DMS53 treated with DMSO at 0.1 percent for 48 hours (cell line): ENCODE results near the gene PMPCA.
"Not testable (repeated sequence)": the region's sequence is repeated elsewhere in the genome, so short reads cannot be mapped to it uniquely, and the experiment has no call there.

Experiments
- DNase-seq: peaks from one replicate; lab custom pipeline; 2025; ENCODE audit not compliant: unreplicated experiment; lab: John Stamatoyannopoulos, UW

Gene PMPCA

DNA sequence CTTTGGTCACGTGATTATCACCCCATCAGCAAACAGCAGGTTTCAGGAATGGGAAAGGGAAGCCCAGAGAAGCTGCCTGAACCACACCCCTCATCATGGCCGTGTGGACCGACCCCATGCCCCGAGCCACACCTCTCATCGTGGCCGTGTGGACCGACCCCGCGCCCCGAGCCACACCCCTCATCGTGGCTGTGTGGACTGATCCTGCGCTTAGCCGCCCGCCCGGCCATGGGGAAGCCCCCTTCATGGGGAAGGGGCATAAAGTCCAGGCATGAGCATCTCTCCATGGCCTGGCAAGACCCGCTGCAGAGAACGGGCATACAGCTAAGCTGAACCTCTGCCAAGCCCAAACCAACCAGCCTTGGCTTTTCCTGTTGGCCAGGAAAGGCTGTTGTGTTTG lies 16.9 kb upstream of the PMPCA start:
- no peak for DNase-seq

DNA sequence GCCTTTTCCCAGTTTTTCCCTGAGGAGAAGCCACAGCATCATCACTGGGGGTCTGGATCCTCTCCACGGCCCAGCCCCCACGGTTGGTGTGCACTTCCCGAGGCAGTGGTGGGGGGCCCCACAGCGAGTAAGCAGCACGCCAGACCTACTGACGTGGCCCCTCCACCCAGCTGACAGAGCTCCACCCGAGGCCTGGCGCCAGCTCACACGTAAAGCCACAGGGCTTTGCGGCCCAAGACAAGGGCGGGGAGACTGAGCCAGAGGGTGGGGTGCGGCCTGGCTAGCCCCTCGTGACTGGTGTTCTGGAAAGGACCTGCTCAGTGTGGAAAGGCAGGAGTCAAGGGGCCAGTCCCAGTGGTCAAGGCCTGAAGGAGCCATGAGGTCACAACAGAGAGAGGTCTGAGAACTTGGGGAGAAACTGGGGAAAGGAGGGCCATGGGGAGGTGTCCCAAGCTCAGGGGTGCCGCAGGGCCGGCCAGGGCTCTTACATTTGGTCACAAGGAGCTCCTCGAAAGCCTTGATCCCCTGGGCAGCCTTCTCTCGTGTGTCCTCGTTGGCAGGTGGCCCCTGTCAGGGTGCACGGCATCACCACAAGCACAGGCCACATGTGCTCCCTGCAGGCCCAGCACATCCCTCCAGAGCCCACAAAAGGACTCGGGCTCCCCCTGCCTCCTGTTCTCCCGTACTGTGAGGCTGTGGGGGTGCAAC lies 16.0 kb upstream of the PMPCA start:
- no peak for DNase-seq

DNA sequence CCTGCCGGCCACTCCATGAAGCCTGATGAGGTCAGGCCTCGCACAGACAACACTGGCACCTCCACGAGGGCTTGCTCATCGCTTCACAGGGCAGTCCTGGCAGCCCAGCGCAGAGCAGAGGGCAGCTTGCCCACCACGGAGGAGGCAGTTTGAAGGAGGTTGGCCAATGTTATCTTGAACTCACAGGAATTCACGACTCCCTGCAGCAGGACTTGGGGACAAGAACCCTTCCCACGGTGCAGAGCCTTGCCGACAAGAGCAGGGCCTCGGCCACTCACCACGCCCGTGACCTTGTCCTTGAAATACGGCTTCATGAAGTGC lies 15.5 kb upstream of the PMPCA start:
- DNase-seq: no peak

DNA sequence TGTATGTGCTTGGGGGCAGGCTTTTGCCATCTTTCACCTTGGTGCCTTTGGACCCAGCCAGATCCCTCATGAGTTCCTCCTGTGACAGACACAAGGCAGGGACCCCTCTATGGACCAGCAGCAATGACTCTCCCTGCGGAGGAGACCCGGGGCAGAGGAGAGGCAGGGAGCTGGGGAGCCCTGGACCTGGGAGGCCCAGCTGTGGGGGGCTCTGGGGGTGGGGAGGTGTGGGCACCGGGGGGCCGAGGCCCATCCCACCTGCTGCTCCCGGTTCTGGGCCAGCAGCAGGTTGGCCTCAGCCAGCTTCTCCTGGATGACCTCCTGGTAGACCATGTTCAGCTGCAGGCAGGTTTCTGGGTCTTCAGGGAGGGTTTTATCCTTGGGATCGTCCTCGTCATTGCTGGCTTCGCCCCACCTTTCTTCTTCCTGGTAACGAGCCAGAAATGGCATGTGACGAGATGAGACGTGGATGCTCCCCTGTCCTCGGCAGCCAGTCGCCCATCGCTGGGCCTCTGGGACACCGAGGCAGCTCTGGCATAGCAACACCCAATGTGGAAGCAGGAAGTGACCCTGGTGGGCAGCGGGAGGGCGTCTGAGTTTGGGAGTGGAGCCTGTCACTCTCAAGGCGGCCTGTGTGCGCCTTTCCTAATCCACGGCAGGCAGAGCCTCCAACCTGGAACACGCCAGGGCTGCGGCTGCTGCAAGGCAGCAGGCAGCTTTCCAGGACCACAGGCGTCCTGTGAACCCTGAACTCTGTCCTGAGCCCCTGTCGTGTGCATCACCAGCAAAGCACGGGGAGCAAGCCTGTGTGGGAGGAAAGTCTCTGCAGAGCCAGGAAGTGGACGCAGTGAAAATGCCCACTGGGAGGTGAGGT lies 14.9 kb upstream of the PMPCA start:
- DNase-seq: no peak

DNA sequence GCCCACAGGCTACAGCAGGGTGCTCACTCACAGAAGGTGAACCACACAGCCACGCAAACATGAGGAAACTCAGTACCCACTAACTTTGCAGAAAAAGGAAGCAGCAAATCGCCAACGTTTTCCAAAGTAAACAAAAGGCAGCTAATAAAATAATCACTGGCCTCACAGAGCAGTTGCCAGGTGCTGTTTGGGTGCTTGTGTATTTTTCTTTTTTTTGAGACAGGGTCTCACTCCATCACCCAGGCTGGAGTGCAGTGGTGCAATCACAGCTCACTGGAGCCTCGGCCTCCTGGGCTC lies 14.3 kb upstream of the PMPCA start:
- DNase-seq: no peak

DNA sequence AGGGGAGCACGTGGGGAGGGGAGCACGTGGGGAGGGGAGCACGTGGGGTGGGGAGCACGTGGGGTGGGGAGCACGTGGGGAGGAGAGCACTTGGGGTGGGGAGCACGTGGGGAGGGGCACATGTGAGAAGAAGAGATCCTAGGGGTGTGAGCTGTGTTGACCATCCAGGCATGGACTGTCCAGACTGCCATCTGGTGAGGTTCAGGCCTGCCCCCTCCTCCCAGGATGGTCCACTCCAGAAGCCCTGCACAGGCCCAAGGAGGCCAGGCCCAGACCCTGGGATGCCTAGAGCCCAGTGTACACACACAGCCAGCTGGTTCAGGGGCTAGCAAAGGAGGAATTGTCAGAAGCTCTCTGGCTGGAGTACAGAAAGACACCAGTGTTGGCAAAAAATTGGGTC lies 12.8 kb upstream of the PMPCA start:
- DNase-seq: no peak

GRCh38 chr9:136398286-136398685 lies 12.2 kb upstream of the PMPCA start:
- DNase-seq: no peak

DNA sequence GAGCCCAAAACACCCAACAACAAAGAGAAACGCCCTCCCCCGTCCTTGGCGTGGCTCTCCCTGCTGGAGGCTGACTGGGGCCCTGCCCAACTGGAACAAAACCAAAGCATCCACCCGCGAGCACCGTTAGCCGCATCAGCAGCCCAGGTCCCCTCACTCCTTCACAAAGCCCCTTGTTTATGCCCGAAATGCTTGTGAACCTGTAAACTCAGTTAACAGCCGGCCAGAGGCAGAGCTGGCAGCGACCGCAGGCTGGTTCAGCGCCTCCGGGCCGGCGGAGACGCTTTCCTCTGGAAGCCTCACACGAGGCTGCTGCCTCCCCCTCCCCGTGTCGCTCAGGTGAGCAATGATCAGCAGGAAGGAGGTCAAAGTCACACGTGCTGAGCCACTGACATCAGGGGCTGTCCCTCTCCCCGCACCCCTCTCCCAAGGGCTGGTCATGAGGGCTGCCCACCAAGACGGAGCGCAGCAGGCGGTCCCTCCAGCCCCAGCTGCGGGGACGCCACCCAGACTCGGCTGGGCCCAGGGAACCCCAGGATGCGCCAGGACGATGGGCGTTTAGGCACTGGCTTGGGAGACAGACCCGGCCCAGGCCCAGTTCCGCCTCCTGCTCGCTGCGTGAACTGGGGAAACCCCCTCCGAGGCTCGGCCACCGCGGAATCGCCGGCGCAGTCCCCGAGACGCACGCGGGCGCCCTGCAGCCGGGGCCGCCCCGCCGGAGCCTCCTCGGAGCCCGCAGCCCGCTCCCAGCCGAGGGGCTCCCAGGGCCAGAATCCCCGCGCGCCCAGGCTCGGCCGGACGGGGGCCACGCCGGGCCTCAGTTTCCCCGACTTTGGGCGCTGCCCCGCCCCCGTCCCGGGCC lies 11.1 kb upstream of the PMPCA start:
- no peak for DNase-seq

GRCh38 chr9:136400038-136400834 lies 10.2 kb upstream of the PMPCA start, which contains the start of gene SNAPC4:
TSS of gene SNAPC4 (minus strand) at chr9:136400170. CDS start at chr9:136398428, 1,742 bp downstream.
- DNase-seq: peak; percentile 77

DNA sequence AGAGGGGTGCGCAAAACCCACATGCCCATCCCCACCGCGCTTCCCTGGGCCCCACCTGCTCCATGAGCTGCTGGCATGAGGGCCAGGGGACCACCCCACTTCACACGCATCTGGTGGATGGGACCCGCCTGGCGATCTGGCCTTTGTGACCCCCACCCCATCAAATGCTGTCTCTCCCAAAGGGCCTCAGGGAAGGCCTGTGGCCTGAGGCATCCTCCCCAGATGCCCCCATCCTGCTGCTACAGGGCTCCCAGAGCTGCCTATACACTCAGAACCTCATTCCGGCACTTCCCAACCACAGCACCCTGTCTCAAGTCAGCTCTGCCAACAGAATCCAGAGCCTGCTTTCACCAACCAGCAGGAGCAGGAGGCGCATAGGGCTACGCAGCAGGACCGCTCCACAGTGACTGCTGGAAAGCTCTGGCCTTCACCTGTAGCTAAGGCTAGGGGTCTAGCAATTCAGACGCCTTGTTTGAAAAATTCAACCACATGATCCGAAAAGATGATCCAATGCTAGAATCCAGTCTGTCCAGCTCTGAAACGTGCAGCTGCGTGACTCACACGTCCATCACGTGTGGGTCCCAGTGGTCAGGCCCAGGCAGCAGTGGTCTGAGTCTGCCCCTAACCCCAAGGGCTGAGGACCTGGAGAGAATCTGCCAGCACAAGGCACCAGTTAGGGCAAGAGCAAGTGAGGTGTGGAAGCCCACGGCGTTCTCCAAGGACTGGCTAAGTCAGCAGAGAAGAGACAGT lies 9.1 kb upstream of the PMPCA start:
- no peak for DNase-seq

- no peak for DNase-seq
These were observed 8.4 kb upstream of the PMPCA start for GRCh38 chr9:136402067-136402466.

GRCh38 chr9:136403538-136403914 lies 6.9 kb upstream of the PMPCA start:
- no peak for DNase-seq

DNA sequence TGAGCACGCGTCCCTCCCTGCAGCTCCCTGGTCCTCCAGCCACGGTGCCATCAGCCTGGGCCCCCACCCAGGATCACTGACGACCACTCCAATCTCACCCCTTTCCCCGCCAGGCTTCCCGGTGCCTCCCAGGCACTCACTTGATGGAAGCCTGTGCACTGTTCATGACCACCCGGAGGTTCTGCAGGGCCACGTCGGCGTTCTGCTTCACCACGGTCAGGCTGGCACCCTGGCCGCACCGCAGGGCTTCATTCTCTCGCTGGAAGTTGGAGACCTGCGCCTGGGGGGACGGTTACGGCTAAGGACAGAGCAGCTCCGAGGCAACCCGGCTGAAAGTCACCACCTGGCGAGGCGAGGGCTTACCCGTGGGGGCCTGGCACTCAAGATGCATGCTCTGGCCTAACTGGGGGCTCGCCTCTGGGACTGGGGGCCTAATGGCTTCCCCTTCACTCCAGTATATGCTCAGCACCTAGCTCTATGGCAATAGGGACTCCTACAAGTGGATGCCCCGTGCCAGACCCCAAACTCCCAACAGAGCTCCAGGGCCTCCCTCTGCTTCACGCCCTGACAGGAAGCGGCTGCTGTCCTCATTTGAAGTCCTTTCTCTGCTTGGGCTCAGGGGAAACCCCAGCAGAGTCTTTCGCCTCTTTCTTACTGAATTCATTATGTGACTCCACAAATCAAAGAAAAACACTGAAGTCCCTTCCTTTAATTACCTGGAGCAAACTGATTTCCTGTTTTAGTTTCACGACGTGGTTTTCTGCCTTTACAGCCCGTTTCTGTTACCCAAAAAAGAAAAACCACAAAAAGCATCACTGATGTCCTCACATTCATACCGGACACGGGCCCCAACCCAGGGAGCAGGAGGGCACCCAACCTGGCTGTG lies 6.3 kb upstream of the PMPCA start:
- no peak for DNase-seq

GRCh38 chr9:136404801-136405136 lies 5.7 kb upstream of the PMPCA start:
- DNase-seq: no peak

DNA sequence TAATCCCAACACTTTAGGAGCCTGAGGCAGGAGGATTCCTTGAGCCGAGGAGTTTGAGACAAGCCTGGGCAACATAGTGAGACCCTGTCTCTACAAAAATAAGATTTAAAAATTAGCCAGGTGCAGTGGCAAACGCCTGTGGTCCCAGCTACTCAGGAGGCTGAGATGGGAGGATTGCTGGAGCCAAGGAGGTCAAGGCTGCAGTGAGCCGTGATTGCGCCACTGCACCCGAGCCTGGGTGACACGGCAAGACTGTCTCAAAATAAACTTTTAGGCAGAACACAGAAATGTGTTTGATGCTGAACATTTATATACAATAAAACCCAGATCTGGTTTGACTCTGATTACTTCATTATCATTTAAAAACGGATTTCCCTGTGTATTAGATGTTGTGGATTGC lies 5.0 kb upstream of the PMPCA start:
- DNase-seq: no peak

DNA sequence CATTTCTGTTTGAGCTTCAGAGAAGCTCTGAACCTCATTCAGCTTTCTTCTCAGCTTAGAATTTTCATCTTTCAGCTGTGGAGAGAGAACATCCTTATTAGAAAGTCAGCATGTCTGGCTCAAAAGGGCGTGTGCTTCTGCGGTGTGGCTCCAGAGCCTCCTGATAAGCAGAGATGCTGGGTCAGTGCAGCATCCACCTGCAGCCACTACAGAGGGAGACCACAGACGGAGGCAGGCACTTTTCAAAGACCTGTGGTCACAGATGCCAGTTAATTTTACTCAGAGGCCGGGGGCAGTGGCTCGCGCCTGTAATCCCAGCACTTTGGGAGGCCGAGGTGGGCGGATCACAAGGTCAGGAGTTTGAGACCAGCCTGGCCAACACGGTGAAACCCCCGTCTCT lies 4.6 kb upstream of the PMPCA start:
- DNase-seq: not testable (repeated sequence)

GRCh38 chr9:136407061-136407460 lies 3.4 kb upstream of the PMPCA start:
- DNase-seq: not testable (repeated sequence)

DNA sequence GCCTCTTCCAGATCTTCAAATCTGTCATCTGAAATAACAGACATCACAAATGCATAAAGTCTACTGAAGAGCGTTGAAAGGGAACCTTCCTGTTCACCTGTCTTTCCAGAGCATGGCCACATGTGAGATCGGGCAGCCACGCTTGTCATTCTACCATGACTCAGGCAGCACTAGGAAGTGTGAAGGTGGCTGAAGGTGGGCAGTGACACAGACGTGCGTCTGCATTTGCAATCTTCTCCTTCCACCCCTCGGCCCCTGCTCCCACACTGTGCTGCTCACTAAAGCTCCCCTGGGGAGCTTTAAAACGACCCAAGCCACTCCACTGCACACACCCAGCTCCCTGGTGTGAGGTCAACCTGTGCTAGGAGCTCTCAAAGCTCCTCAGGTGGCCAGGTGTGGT lies 2.5 kb upstream of the PMPCA start:
- no peak for DNase-seq
